ENCODE data around the gene CDC45. TPM values are rescaled to one million over a fixed set of nuclear protein-coding genes. Genes with fewer than 3 reads are reported as not detected.

CDC45 gene
- total RNA-seq, 1 experiment from 2014 or later, result 67.6 TPM

DNA sequence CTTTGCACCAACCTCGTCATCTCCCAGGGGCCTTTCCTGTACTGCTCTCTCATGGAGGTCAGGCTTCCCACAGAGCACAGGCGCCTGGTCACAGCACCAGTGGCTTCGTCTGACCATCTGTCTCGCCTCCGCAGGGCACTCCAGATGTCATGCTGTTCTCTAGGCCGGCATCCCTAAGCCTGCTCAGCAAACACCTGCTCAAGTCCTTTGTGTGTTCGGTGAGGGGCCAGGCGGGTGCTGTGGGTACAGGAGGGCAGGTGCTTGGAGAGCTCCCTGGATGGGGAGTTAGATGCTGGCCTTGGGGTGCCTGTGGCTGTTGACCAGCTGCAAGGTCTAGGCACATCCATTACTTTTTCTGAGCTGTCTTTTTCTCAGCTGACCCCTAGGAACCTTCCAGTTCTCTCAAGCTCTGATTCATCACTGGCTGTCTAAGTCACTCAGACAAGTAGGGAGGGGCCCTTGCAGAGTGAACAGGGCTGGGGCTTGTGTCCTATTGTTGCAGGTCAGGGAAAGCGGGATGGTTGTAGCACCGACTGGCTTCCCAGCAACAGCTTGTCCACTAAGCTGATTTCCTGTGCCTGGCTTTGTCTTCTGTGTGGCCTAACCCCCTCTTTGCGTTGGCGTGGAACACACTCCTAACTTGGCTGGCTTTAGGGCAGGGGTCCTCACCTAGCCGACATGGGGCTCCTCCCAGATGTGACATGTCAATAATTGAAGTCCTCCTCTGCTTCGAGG is 35.3 kb downstream of the CDC45 start:
- peak; percentile 100 for DNase-seq (ENCODE audit: low read depth)

- no peak for DNase-seq (ENCODE audit: low read depth)
Measured at GRCh38 chr22:19515654-19516377, 36.1 kb downstream of the CDC45 start.

DNA sequence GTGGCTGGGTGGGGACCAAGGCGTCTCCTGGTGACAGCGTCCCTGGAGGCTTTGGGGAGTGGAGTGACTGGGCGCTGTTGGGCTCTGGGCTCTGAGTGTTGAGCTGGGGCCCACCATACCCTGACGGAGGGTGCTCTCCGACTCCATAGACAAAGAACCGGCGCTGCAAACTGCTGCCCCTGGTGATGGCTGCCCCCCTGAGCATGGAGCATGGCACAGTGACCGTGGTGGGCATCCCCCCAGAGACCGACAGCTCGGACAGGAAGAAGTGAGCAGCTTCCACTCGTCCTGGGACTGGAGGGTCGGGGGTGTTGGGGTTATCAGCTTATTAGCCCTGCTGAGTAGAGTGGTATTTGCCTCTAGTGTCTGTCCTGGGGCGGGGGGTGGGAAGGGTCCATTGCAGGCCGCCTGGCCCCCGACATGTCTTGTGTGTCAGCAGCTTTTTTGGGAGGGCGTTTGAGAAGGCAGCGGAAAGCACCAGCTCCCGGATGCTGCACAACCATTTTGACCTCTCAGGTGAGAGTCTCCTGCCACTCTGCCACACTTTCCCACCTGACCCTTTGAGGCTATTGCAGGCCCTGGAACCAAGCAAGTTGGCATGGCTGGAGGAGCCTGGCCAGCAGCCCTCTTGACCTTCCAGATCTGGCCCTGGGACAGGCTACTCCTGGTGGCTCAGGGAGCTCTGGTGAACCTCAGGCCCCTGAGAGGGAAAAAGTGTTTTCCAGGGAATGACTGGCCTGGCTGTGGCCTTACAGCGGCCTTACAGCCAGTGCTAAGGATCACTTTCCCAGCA is 36.9 kb downstream of the CDC45 start:
- DNase-seq (ENCODE audit: low read depth), result no peak

DNA sequence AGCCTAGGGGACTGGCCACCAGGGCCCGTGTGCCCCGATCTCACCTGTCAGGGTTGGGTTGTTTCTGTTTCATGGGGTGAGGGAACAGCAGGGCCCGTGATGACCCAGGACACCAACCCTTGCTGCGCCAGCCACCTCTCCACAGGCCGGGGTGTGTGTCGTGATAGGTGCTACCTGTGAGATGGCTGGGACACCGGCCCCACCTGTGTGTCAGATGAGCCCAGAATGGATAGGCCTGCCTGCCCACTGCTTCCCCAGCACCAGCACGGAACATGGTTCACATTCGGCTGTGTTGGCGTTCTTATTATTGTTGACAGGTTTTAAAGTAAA is 37.4 kb downstream of the CDC45 start:
- DNase-seq (ENCODE audit: low read depth), result no peak

DNA sequence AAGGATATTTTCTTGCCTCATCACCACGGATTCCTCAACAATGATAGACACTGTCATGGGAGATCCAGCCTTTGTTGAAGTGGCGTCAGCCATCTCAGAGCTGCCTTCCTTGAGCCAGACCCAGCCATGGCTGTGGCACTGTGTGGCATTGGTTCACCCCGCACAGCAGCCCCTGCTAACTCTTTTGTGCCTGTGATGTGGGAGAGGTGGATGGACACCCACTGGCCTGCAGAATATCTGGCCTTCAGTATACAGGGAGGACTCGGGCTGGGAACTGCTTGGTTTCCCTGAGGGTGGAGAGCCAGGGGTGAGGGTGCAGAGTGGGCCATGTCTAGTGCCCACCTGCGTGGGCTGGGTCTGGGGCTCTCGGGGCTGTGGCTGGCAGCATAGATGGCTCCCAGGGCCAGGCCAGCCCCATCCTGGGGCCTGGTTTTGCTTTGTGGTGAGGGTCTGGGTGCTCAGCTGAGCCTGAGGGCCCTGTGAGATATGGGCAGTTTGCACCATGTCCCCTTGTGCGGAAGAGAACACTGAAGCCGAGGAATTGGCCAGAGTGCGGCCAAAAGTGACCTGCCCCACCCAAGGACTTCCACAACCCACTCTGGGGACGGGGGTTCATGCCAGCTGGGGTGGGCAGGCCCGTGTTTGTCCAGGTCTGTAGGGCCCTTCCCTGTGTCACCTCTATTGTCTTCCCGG is 38.3 kb downstream of the CDC45 start:
- no peak for DNase-seq (ENCODE audit: low read depth)

DNA sequence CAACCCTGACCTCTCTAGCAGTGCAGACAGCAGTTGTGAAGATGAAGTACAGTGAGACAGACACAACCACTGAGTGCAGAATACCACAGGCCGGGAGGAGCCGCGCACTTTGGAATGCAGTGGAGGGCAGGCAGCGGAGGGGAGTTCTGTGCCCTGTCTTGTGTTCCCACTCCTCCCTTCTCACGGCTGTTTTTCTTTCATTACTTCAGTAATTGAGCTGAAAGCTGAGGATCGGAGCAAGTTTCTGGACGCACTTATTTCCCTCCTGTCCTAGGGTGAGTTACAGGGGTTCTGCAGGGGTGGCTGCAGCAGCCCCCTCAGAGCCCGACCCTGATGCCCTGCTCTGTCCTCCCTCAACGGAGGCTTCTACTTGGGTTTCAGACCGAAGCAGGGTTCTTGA is 38.9 kb downstream of the CDC45 start:
- no peak for DNase-seq (ENCODE audit: low read depth)

- no peak for DNase-seq (ENCODE audit: low read depth)
Measured at GRCh38 chr22:19519041-19519926, 39.6 kb downstream of the CDC45 start.

DNA sequence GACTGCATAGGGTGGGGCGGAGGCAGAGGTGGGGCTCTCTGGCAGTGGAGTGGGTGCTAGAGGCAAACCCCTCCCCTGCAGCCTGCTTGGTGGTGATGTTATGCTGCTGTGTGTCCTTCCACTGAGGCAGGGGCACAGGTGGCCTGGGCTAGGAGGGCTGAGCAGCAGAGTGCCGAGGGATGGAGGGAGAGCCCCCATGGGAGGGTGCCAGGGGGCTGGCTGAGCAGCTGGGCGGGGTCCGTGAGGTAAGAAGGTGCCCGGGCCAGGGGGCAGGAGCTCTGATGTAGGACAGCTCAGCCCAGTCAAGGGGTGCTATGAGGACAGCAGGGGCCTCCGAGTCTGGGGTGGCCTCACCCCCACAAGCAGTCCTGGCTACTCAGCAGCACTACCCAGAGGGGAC is 40.3 kb downstream of the CDC45 start:
- no peak for DNase-seq (ENCODE audit: low read depth)

- DNase-seq (ENCODE audit: low read depth), result no peak
Measured at GRCh38 chr22:19520566-19521305, 41.0 kb downstream of the CDC45 start.

DNA sequence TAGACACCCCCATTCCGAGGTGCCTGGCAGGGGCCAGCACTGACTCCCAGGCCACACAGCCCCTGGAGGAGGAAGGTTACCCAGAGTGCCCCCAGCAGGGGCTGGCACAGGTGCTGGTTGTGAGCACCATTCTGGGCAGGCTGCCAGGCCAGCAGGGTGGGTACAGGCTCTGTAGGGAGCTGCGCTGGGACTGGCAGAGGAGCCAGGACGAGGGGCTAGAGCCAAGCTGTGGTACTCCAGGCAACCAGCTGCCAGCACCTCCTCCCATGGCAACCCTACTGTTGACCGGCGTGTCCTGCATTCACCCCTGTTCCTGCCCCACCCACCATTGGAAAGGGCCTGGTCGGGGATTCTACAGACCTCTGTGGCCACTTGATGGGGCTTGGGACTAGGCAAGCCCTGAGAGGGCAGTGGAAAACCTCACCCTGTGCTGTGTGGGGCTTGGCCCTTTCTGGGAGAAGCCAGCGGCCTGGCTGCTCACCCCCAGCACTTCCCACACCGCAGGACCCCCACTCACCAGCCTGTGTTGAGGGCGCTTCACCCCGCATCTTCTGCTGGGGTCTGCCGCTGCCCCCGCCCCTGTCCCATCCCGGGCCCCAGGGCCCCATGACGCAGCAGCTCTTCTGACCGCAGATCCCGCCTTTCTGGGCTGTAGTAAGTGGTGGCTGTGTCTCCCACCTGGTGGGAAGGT is 42.6 kb downstream of the CDC45 start:
- peak; percentile 75 for DNase-seq (ENCODE audit: low read depth)

DNA sequence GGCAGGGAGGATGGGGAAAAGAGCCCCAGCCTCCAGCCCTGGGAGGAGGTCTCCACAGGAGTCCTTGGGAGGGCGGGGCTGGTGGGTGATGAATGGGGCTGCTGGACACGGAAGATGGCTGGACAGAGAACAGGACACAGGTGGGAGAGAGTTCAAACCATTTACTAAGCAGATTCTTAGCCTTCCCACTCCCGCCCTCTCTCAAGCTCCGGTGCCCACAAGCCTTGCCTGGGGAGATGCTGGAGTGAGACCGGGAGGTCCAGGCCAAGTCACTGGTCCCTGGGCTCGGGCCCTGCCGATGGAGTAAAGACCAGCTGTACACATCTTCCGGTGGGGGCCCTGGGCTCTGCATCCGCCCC is 43.1 kb downstream of the CDC45 start:
- no peak for DNase-seq (ENCODE audit: low read depth)

DNA sequence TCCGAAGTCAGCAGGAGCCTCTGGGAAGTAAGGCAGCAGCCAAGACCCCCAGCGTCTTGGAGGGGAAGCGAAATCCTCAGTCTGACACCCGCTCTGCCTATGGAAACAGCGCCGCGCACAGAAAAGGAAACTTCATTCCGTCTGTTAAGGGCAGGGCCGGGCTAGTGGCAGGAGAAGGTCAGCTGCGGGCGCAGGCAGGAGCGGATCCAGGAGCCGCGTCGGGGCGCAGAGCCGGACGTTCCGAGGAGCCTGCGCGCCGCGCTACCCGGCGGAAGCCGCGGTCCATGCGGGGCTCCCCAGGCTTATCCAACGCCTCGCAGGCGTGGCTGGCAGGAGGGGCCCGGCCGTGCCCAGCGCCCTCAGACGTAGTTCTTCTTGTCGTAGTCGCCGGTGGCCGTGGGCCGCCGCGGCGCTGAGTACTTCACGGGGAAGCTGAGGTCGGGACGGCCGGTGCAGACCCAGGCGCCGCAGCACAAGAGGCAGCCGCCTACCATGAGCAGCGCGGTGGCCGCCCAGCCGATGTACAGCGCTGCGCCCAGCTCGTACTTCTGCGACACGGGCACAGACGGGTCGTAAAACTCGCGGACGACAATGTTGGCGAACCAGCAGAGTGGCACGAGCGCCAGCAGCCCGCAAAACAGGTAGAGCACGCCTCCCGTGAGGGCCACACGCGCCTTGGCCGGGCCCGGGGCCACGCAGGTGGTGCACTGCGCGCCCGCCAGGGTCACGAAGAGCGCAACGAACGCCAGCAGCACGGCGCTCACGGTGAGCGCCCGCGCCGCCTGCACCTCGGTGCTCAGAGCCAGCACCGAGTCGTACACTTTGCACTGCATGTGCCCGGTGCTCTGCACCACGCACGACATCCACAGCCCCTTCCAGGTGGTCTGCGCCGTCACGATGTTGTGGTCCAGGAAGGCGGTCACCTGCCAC is 43.8 kb downstream of the CDC45 start:
- no peak for DNase-seq (ENCODE audit: low read depth)

- DNase-seq (ENCODE audit: low read depth), result no peak
Measured at GRCh38 chr22:19524170-19525115, 44.7 kb downstream of the CDC45 start, which contains the start of gene CLDN5. CLDN5 (minus strand) TSS chr22:19524410; CDS start chr22:19524255, 155 bp downstream.

DNA sequence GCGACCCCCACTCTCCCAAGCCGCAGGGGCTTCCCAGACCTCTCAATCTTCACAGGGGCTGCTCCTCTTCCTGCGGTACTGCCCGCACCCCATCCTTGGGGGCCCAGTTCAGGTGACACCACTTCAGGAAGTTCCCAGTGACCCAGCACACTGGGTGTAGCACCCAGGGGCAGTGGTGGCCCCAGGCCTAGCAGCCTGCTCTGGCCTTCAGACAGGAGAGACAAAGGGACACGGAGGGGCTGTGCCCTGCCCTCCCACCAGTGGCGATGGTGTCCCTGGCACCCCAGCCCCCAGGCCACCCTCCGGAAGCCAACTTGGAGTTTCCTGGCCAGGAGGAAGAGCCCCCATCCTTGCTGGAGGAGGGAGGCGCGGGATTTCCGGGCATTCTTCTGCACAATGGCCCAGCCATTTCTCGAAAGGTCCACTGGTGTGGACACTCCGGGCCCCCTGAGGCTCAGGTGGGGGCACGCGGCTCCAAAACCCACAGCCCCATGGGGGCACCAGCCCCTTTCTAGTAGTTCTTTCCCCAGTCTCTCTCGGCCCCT is 45.5 kb downstream of the CDC45 start:
- DNase-seq (ENCODE audit: low read depth), result no peak

GRCh38 chr22:19525666-19526065 is 45.9 kb downstream of the CDC45 start:
- no peak for DNase-seq (ENCODE audit: low read depth)

DNA sequence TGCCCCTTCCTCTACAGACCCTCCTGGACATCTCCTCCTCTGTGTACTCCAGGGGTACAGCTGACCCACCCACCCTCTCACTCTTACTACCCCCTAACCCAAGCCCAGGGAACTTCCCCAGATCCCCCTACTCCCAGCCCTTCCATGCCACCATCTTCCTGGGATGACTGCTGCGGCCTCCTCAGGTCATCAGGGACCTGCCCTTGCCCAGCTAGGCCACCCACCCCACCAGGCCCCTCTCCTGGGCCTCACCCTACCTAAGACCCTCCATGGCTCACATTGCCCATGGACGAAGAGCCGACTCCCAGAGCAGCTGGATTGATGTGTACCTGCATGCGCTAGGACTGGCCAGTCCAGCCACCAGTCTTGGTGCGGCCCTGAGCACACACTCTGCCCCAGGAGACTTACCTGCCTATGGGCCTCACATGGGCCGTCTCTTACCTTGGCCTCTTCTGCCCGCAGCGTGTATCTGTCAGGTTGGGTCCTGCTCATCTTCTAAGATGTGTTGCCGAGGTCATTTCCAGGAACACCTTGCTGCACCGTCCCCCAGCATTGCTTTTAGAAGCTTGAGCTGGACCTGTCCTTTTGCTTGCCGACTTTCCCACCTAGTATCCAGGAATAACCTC is 46.5 kb downstream of the CDC45 start:
- no peak for DNase-seq (ENCODE audit: low read depth)
